PFSK-1 (cell line): ENCODE measurements around the gene FBXW11.

Source experiments
- POLR2AphosphoS5 ChIP-seq: IDR thresholded peaks from 2 replicates; pipeline ENCODE4 v1.6.1; 2012; ENCODE audit warnings: low read depth, mild to moderate bottlenecking, control low read depth, low read length, moderate library complexity
- REST ChIP-seq, 2 experiments: IDR thresholded peaks; 2 replicates each; pipeline versions ENCODE4 v1.6.1 to v1.8.0; 2011 to 2012; ENCODE audit warnings: low read depth in 2 of 2, low read length in 2 of 2, control low read depth in 1 of 2, inconsistent platforms in 1 of 2, mild to moderate bottlenecking in 1 of 2, moderate library complexity in 1 of 2; ENCODE audit not compliant: insufficient read depth in 1 of 2
- SIN3A ChIP-seq: IDR thresholded peaks from 2 replicates; pipeline ENCODE4 v1.6.1; 2012; ENCODE audit warnings: mild to moderate bottlenecking, low read length, moderate library complexity, borderline replicate concordance; ENCODE audit not compliant: insufficient read depth
- TAF1 ChIP-seq: IDR thresholded peaks from 2 replicates; pipeline ENCODE4 v1.6.1; 2012; ENCODE audit warnings: low read length, control low read depth, borderline replicate concordance; ENCODE audit not compliant: insufficient read depth

GRCh38 chr5:172008689-172009141 is 2.3 kb upstream of the FBXW11 start:
- TF ChIP-seq SIN3A: no peak
- TF ChIP-seq REST (IDR thresholded peaks at IDR 0.05; ENCODE audit: insufficient read depth in 1 of 2, low read depth in 2 of 2, low read length in 2 of 2): no peak
- no peak for TF ChIP-seq TAF1
- no peak for TF ChIP-seq POLR2AphosphoS5
